WTC11 (cell line): ENCODE results near the gene SEMA3F. TPM values are rescaled to one million over a fixed set of nuclear protein-coding genes. Genes with fewer than 3 reads are reported as not detected.

ENCODE experiments used
- ATAC-seq: fragments of 200-7000 bp; cut with Tn5 transposase; 2 replicates; pipeline ENCODE4 v1.10.0; 2021; ENCODE audit warnings: mild to moderate bottlenecking, moderate library complexity
- CTCF ChIA-PET: fragments of 300-600 bp; sonication (Branson Sonifier 250); formaldehyde crosslinking; loops from one replicate; lab custom pipeline; 2021; ENCODE audit warnings: antibody characterized with exemption; lab: Charles Lee
- POLR2A ChIA-PET: fragments of 350-600 bp; sonication (Branson Sonifier 250); formaldehyde crosslinking; loops from one replicate; lab custom pipeline; 2021; ENCODE audit warnings: antibody characterized with exemption; lab: Charles Lee
- DNase-seq: peaks from one replicate; pipeline ENCODE4 v3.0.0; 2021; ENCODE audit warnings: low spot score
- H3K27ac Mint-ChIP-seq: 2 replicates; pipeline ENCODE4 v1.8.0; 2021; ENCODE audit warnings: mixed read lengths
- H3K27me3 Mint-ChIP-seq: 2 replicates; pipeline ENCODE4 v1.8.0; 2021; ENCODE audit warnings: low read depth, mild to moderate bottlenecking, moderate library complexity, mixed read lengths
- H3K36me3 Mint-ChIP-seq: 2 replicates; pipeline ENCODE4 v1.8.0; 2021; ENCODE audit warnings: mixed read lengths
- H3K4me1 Mint-ChIP-seq: 2 replicates; pipeline ENCODE4 v1.8.0; 2022; ENCODE audit warnings: mixed read lengths
- H3K4me3 Mint-ChIP-seq: 2 replicates; pipeline ENCODE4 v1.8.0; 2021; ENCODE audit warnings: mild to moderate bottlenecking, moderate library complexity, mixed read lengths
- H3K9me3 Mint-ChIP-seq: 2 replicates; pipeline ENCODE4 v1.8.0; 2021; ENCODE audit warnings: mixed read lengths
- AFF4 ChIP-seq: sonication (generic); formaldehyde crosslinking; IDR thresholded peaks from 2 replicates; pipeline ENCODE4 v1.8.1; 2023; ENCODE audit warnings: mild to moderate bottlenecking, missing genetic modification reagents, borderline replicate concordance
- ATF3 ChIP-seq: sonication (generic); formaldehyde crosslinking; conservative IDR thresholded peaks from 2 replicates; pipeline ENCODE4 v1.8.1; 2022; ENCODE audit warnings: mild to moderate bottlenecking, missing genetic modification reagents
- CBFB ChIP-seq: sonication (generic); formaldehyde crosslinking; IDR thresholded peaks from 2 replicates; pipeline ENCODE4 v1.8.1; 2022; ENCODE audit warnings: mild to moderate bottlenecking, low read depth, missing genetic modification reagents
- CDX4 ChIP-seq: fragments of 250-450 bp; sonication (Bioruptor Pico); IDR thresholded peaks from 2 replicates; pipeline ENCODE4 v1.9.0; 2021; ENCODE audit warnings: moderate library complexity, mild to moderate bottlenecking, inconsistent platforms, borderline replicate concordance
- E2F1 ChIP-seq: sonication (generic); formaldehyde crosslinking; IDR thresholded peaks from 2 replicates; pipeline ENCODE4 v1.8.0; 2022; ENCODE audit warnings: mild to moderate bottlenecking, missing genetic modification reagents
- E2F5 ChIP-seq: sonication (generic); formaldehyde crosslinking; IDR thresholded peaks from 2 replicates; pipeline ENCODE4 v1.8.1; 2022; ENCODE audit warnings: mild to moderate bottlenecking, moderate library complexity, missing genetic modification reagents
- ELF4 ChIP-seq: sonication (generic); formaldehyde crosslinking; IDR thresholded peaks from 2 replicates; pipeline ENCODE4 v1.8.1; 2022; ENCODE audit warnings: low read depth, mild to moderate bottlenecking, moderate library complexity, missing genetic modification reagents
- ESRRA ChIP-seq: sonication (generic); formaldehyde crosslinking; IDR thresholded peaks from 2 replicates; pipeline ENCODE4 v1.8.1; 2022; ENCODE audit warnings: mild to moderate bottlenecking, missing genetic modification reagents, borderline replicate concordance
- FOXJ3 ChIP-seq: sonication (generic); formaldehyde crosslinking; IDR thresholded peaks from 2 replicates; pipeline ENCODE4 v1.9.0; 2021; ENCODE audit warnings: missing genetic modification reagents, mild to moderate bottlenecking, borderline replicate concordance
- FOXK1 ChIP-seq: sonication (generic); formaldehyde crosslinking; IDR thresholded peaks from 2 replicates; pipeline ENCODE4 v1.8.0; 2022; ENCODE audit warnings: mild to moderate bottlenecking, moderate library complexity, missing genetic modification reagents
- IRF2 ChIP-seq: sonication (generic); formaldehyde crosslinking; IDR thresholded peaks from 2 replicates; pipeline ENCODE4 v1.8.0; 2022; ENCODE audit warnings: low read depth, missing genetic modification reagents, borderline replicate concordance
- NR3C1 ChIP-seq: sonication (generic); formaldehyde crosslinking; conservative IDR thresholded peaks from 2 replicates; pipeline ENCODE4 v1.8.1; 2023; ENCODE audit warnings: low read depth, mild to moderate bottlenecking, missing genetic modification reagents
- SMAD3 ChIP-seq: sonication (generic); formaldehyde crosslinking; IDR thresholded peaks from 2 replicates; pipeline ENCODE4 v1.8.0; 2022; ENCODE audit warnings: missing genetic modification reagents, mild to moderate bottlenecking, borderline replicate concordance
- ZMAT4 ChIP-seq: fragments of 250-450 bp; sonication (Bioruptor Pico); IDR thresholded peaks from 2 replicates; pipeline ENCODE4 v1.9.0; 2021; ENCODE audit warnings: mild to moderate bottlenecking
- ZNF138 ChIP-seq: sonication (generic); formaldehyde crosslinking; conservative IDR thresholded peaks from 2 replicates; pipeline ENCODE4 v1.8.1; 2022; ENCODE audit warnings: mild to moderate bottlenecking, moderate library complexity, missing genetic modification reagents
- ZNF396 ChIP-seq: fragments of 250-450 bp; sonication (Bioruptor Pico); IDR thresholded peaks from 2 replicates; pipeline ENCODE4 v1.8.0; 2021; ENCODE audit warnings: mild to moderate bottlenecking, moderate library complexity, borderline replicate concordance
- ZSCAN18 ChIP-seq: fragments of 250-450 bp; sonication (Bioruptor Pico); IDR thresholded peaks from 2 replicates; pipeline ENCODE4 v2.1.2; 2022; ENCODE audit warnings: mild to moderate bottlenecking, moderate library complexity
- total RNA-seq: library from RNA; stranded (reverse); gene quantifications from 3 replicates; pipeline ENCODE4 v1.2.3, GENCODE V29; 2021

Gene SEMA3F
- total RNA-seq, 1 experiment from 2014 or later: 49.0 TPM

- TF ChIP-seq NR3C1 (CRISPR knock-in tag): no peak
- TF ChIP-seq FOXK1 (CRISPR knock-in tag): no peak
- no peak for TF ChIP-seq AFF4 (CRISPR knock-in tag)
- TF ChIP-seq E2F5: no peak
- TF ChIP-seq SMAD3 (CRISPR knock-in tag): no peak
- TF ChIP-seq ZNF396 (CRISPR knock-in tag): no peak
- no peak for TF ChIP-seq FOXJ3 (CRISPR knock-in tag)
- no peak for TF ChIP-seq ESRRA
- TF ChIP-seq CDX4: no peak
- TF ChIP-seq ZSCAN18 (CRISPR knock-in tag): no peak
- no peak for TF ChIP-seq ZMAT4 (CRISPR knock-in tag)
- TF ChIP-seq IRF2 (CRISPR knock-in tag): no peak
- no peak for TF ChIP-seq ELF4 (CRISPR knock-in tag)
- TF ChIP-seq ATF3: no peak
- TF ChIP-seq E2F1 (CRISPR knock-in tag): no peak
- TF ChIP-seq ZNF138: no peak
- TF ChIP-seq CBFB (CRISPR knock-in tag): no peak
- ATAC-seq (no peak), DNase-seq (no peak)
- POLR2A ChIA-PET: no interaction called here
- CTCF ChIA-PET: interaction anchor here (0.6 to 1.7 kb wide), 6 partner anchors 13 to 40 kb away, joined by 3 to 7 read pairs (median 3); no protein-coding TSS in a partner anchor
- Mint-ChIP-seq H3K27me3 (no peaks in the 10 kb centered on the region), H3K9me3 (no peaks in the 10 kb centered on the region), H3K4me3 (no peak overlapping the region), H3K36me3 (peaks cover 14% of the 10 kb centered on the region; the same call in 1 of the 2 replicates), H3K4me1 (peaks cover 48% of the 10 kb centered on the region), H3K27ac (no peak overlapping the region)
Measured at GRCh38 chr3:50169232-50169832, 14.2 kb downstream of the SEMA3F start.
